Measurements from ENCODE around the gene SNX1. TPM values are rescaled to one million over a fixed set of nuclear protein-coding genes. Genes with fewer than 3 reads are reported as not detected.

The SNX1 gene
- total and polyA plus RNA-seq, 10 of the 15 experiments (the other 5 are each of a cell fraction or from before 2014, with no cell fraction given) = 17.8 to 115 (median 96.3) TPM

- Histone ChIP-seq H3K4me1 (ENCODE audit: control insufficient read depth, insufficient read depth, low read length) (peaks cover 11% of the 10 kb centered on the region), H3K4me2 (ENCODE audit: control insufficient read depth, insufficient read depth) (no peak overlapping the region), H3K36me3 (ENCODE audit: control insufficient read depth in 2 of 2, insufficient read depth in 2 of 2, low read length in 1 of 2) (peaks cover 32 to 33% of the 10 kb centered on the region in 2 experiments), H3K9me3 (replicated peaks; ENCODE audit: control insufficient read depth, insufficient read depth, low read length) (no peaks in the 10 kb centered on the region), H4K20me1 (ENCODE audit: control insufficient read depth, insufficient read depth) (no peaks in the 10 kb centered on the region), H3K4me3 (no peak overlapping the region), H3K27me3 (replicated peaks in 1 of 2; ENCODE audit: control insufficient read depth in 2 of 2, insufficient read depth in 2 of 2, low read length in 1 of 2) (no peaks in the 10 kb centered on the region), H3K27ac (ENCODE audit: control insufficient read depth, insufficient read depth) (no peak overlapping the region), H2AFZ (ENCODE audit: control insufficient read depth, low read depth, low read length) (no peak overlapping the region), H3K79me2 (ENCODE audit: control insufficient read depth, insufficient read depth, low read length) (no peaks in the 10 kb centered on the region), H3K9ac (ENCODE audit: control insufficient read depth, insufficient read depth, low read length) (no peak overlapping the region)
- ChIA-PET POLR2A (interaction anchor here (0.6 to 1.5 kb wide), 3 partner anchors 11 to 1562 kb away, joined by 4 to 5 read pairs (median 5); no protein-coding TSS in a partner anchor), RAD21 (ENCODE audit: unreplicated experiment) (interaction anchor here (1.4 kb wide), 1 partner anchor 15 kb away, joined by 6 read pairs; no protein-coding TSS in a partner anchor), CTCF (interaction anchor here (0.8 to 2.5 kb wide), 4 partner anchors 11 to 44 kb away, joined by 3 to 24 read pairs (median 6); partner anchors contain the start of gene PPIB), SMC1A (ENCODE audit: uncharacterized antibody, unreplicated experiment) (interaction anchor here (1.5 kb wide), 1 partner anchor 11 kb away, joined by 4 read pairs; no protein-coding TSS in a partner anchor)
- 94% methylated on average over 4 of the region's 4 CpGs for WGBS (ENCODE audit: insufficient coverage, insufficient replicate concordance, low lambda C conversion rate, missing lambda C conversion rate)
- FAIRE-seq = no peak
- in situ Hi-C loops (cut with MboI) (no loop called here), intact Hi-C loops (cut with micrococcal nuclease; ENCODE audit: unreplicated experiment) (no loop called here)
- ATAC-seq = no peak
- TF ChIP-seq, protein P1, sequence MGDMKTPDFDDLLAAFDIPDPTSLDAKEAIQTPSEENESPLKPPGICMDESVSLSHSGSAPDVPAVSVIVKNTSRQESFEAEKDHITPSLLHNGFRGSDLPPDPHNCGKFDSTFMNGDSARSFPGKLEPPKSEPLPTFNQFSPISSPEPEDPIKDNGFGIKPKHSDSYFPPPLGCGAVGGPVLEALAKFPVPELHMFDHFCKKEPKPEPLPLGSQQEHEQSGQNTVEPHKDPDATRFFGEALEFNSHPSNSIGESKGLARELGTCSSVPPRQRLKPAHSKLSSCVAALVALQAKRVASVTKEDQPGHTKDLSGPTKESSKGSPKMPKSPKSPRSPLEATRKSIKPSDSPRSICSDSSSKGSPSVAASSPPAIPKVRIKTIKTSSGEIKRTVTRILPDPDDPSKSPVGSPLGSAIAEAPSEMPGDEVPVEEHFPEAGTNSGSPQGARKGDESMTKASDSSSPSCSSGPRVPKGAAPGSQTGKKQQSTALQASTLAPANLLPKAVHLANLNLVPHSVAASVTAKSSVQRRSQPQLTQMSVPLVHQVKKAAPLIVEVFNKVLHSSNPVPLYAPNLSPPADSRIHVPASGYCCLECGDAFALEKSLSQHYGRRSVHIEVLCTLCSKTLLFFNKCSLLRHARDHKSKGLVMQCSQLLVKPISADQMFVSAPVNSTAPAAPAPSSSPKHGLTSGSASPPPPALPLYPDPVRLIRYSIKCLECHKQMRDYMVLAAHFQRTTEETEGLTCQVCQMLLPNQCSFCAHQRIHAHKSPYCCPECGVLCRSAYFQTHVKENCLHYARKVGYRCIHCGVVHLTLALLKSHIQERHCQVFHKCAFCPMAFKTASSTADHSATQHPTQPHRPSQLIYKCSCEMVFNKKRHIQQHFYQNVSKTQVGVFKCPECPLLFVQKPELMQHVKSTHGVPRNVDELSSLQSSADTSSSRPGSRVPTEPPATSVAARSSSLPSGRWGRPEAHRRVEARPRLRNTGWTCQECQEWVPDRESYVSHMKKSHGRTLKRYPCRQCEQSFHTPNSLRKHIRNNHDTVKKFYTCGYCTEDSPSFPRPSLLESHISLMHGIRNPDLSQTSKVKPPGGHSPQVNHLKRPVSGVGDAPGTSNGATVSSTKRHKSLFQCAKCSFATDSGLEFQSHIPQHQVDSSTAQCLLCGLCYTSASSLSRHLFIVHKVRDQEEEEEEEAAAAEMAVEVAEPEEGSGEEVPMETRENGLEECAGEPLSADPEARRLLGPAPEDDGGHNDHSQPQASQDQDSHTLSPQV (IDR thresholded peaks at IDR 0.05) = no peak
- TF ChIP-seq SRF (IDR thresholded peaks at IDR 0.05; ENCODE audit: low read depth in 2 of 2, low read length in 2 of 2) = no peak
- TF ChIP-seq RBBP5 (conservative IDR thresholded peaks at IDR 0.05) = no peak
- no peak for TF ChIP-seq TCF12 (IDR thresholded peaks at IDR 0.05; ENCODE audit: low read depth, low read length)
- TF ChIP-seq, protein P2, sequence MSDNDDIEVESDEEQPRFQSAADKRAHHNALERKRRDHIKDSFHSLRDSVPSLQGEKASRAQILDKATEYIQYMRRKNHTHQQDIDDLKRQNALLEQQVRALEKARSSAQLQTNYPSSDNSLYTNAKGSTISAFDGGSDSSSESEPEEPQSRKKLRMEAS (IDR thresholded peaks at IDR 0.05; ENCODE audit: low read depth, low read length) = no peak
- no peak for TF ChIP-seq BMI1 (IDR thresholded peaks at IDR 0.05; ENCODE audit: borderline replicate concordance)
- TF ChIP-seq ZNF207 (IDR thresholded peaks at IDR 0.05; ENCODE audit: borderline replicate concordance) = no peak
- no peak for DNase-seq (ENCODE audit: low read depth, low spot score)
- BruUV-seq (replicated peaks) = no TSS peak
These were observed 42.7 kb downstream of the SNX1 start for GRCh38 chr15:64138331-64138941.

Measured in GM12878 (cell line).